ENCODE data around the gene C1QTNF3.
A peak's percentile ranks its signal among the peaks of the same experiment; 100 is the strongest.
"Not testable (repeated sequence)": the region's sequence is repeated elsewhere in the genome, so short reads cannot be mapped to it uniquely, and the experiment has no call there.

Gene C1QTNF3

GRCh38 chr5:34051374-34051980 is 8.5 kb upstream of the C1QTNF3 start:
- DNase-seq (ENCODE audit: low read depth): no peak

GRCh38 chr5:34047774-34048572 is 5.0 kb upstream of the C1QTNF3 start:
- no peak for DNase-seq (ENCODE audit: low read depth)

GRCh38 chr5:34047143-34047542 is 4.1 kb upstream of the C1QTNF3 start:
- no peak for DNase-seq (ENCODE audit: low read depth)

GRCh38 chr5:34045996-34046395 is 3.0 kb upstream of the C1QTNF3 start:
- DNase-seq (ENCODE audit: low read depth): no peak

- DNase-seq (ENCODE audit: low read depth): no peak
Observed at GRCh38 chr5:34045023-34045422, 2.0 kb upstream of the C1QTNF3 start.

- no peak for DNase-seq (ENCODE audit: low read depth)
Observed at GRCh38 chr5:34042321-34042720, 692 bp downstream of the C1QTNF3 start.

- DNase-seq (ENCODE audit: low read depth): peak; percentile 36
Observed at GRCh38 chr5:34041247-34041972, 1.6 kb downstream of the C1QTNF3 start.

- DNase-seq (ENCODE audit: low read depth): no peak
Observed at GRCh38 chr5:34040472-34040871, 2.5 kb downstream of the C1QTNF3 start.

GRCh38 chr5:34039398-34040157 is 3.4 kb downstream of the C1QTNF3 start:
- DNase-seq (ENCODE audit: low read depth): no peak

GRCh38 chr5:34038838-34039237 is 4.2 kb downstream of the C1QTNF3 start:
- no peak for DNase-seq (ENCODE audit: low read depth)

- no peak for DNase-seq (ENCODE audit: low read depth)
Observed at GRCh38 chr5:34038390-34038789, 4.6 kb downstream of the C1QTNF3 start.

GRCh38 chr5:34037726-34038125 is 5.3 kb downstream of the C1QTNF3 start:
- no peak for DNase-seq (ENCODE audit: low read depth)

- no peak for DNase-seq (ENCODE audit: low read depth)
Observed at GRCh38 chr5:34035756-34036155, 7.3 kb downstream of the C1QTNF3 start.

GRCh38 chr5:34034534-34035327 is 8.3 kb downstream of the C1QTNF3 start:
- no peak for DNase-seq (ENCODE audit: low read depth)

GRCh38 chr5:34031966-34032365 is 11.0 kb downstream of the C1QTNF3 start:
- DNase-seq (ENCODE audit: low read depth): no peak

GRCh38 chr5:34031117-34031516 is 11.9 kb downstream of the C1QTNF3 start:
- no peak for DNase-seq (ENCODE audit: low read depth)

- DNase-seq (ENCODE audit: low read depth): not testable (repeated sequence)
Observed at GRCh38 chr5:34030585-34030984, 12.4 kb downstream of the C1QTNF3 start.

- no peak for DNase-seq (ENCODE audit: low read depth)
Observed at GRCh38 chr5:34030048-34030447, 13.0 kb downstream of the C1QTNF3 start.

- DNase-seq (ENCODE audit: low read depth): no peak
Observed at GRCh38 chr5:34028349-34028748, 14.7 kb downstream of the C1QTNF3 start.

GRCh38 chr5:34026089-34026761 is 16.8 kb downstream of the C1QTNF3 start:
- DNase-seq (ENCODE audit: low read depth): no peak
